HG03039 (cell line): Measurements from ENCODE around the gene HRK.

ENCODE experiments used
- ATAC-seq: cut with Tn5 transposase; IDR thresholded peaks from one replicate; pipeline ENCODE4 v1.9.1; 2021; ENCODE audit warnings: mild to moderate bottlenecking, moderate library complexity; ENCODE audit not compliant: unreplicated experiment

HRK gene

DNA sequence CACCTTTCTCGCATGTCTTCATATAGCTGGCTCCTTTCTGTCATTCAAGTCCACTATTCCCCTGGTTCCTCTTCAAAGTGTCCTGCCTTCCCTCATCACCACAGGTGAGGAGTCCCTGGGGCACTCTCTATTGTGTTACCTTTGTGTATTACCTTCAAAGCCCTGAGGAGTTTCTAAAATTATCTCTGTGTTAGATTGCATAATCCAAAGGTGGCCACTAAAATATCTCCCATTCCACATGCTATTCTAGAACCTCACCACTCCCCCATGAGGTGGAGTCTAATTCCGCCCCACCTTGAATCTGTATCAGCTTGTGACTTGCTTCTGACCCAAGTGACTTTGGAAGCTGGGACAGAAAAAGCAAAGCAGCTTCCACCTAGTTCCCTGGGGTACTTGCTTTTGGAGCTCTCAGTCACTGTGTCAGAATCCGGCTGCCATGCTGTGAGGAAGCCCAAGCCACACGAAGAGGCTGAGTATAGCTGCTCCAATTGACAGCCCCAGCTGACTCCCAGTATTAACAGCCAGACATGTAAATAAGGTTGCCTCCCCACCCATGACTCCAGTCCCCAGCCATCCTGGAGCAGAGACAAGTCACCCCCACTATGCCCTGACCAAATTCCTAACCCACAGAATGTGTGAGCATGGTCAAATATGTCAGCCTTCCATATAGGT lies 6.8 kb downstream of the HRK start:
- ATAC-seq: no peak

GRCh38 chr12:116870306-116870705 lies 10.9 kb downstream of the HRK start:
- ATAC-seq: no peak

GRCh38 chr12:116867523-116867922 lies 13.7 kb downstream of the HRK start:
- no peak for ATAC-seq

- ATAC-seq: no peak
These were observed 16.7 kb downstream of the HRK start for GRCh38 chr12:116864371-116865160.

DNA sequence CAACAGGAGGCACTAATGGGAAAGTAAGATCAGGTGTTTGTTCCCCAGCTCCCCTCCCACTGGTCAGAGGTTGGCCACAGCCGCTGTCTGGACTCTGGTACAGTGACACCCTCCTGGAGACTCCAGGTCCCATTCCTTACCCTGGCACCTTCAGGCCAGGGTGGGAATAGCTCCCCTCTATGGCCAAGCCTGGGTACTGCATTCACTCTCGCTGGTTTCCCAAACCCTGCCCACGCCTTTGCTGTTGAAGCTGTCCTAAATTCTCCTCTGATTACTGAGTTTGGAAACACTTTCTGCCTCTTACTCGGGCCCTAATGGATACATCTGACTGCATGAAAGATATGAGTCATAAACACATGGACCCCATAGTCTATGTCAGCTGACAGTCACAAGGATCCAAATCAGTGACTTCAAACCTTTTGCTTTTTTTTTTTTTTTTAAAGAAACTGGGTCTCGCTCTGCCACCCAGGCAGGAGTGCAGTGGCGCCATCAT lies 17.9 kb downstream of the HRK start:
- no peak for ATAC-seq

DNA sequence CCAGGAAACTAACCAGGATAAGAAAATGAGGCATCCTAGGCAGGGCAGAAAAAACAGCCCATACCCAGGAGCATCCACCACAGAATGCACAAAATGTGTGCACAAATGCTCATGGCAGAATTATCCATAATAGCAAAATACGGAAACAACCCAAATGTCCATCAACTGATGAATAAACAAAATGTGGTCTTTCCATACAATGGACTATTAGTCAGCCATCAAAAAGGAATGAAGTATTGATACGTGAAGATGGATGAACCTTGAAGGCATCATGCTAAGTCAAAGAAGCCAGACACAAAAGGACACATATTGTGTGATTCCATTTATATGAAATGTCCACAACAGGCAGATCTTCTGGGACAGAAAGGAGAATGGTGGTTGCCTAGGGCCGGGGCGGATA lies 19.1 kb downstream of the HRK start:
- no peak for ATAC-seq

GRCh38 chr12:116861320-116861719 lies 19.9 kb downstream of the HRK start:
- ATAC-seq: peak; percentile 76

DNA sequence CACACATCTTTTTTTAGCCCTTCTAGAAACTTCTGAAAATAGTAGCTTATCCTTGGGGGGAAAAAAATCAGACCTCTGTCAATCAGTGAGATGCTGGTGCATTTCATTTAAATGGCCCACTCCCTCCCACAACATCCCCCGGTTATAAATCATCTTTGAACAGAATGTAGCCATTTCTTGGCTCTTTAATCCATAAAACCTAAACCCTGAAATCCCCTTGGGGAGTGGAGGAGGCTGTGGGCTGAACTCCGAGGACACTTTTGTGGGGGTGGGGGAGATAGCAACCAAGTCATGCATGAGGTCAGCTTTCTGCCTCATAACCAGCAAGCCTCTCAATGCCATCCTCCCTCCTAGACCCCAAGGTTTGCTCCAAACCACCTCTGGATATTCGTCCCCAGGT lies 21.0 kb downstream of the HRK start:
- no peak for ATAC-seq

DNA sequence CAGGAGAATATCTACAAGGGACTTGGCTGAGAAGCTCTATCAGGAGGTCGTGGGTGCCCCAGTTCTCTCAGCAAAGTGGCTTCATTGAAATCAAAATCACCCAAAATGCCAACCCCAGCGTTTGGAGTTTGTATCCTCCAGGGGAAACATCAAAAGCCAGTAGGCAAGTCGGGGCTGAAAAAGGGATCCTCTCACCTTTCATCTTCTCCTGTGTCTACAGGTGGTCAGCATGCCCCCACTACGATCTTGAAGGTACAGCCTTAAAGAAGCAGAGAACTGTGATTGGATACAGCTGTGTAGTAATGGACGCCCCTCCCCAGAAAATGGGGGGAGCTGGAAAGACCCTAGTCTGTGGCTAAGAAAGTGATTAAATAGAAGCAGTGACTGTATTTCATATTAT lies 22.2 kb downstream of the HRK start:
- ATAC-seq: no peak

DNA sequence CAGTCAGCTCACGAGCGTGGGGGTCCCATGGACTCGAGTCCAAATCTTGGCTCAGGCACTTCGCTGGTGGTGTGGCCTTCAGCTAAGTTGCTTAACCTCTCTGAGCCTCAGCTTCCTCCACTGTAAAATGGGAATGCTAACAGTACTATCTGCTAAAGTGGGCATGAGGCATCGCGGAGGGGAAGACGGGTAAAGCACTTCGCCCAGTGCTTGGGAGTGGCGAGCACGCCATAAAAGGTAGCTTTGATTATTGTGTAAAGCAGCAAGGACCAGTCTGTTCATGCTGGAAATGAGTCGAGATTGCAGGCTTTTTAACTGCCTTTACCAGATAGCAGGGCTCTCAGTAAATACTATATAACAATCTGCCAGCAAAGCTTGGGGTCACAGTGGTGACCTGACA lies 24.5 kb downstream of the HRK start:
- ATAC-seq: no peak

- ATAC-seq: no peak
These were observed 25.3 kb downstream of the HRK start for GRCh38 chr12:116855744-116856470.

- ATAC-seq: no peak
These were observed 27.7 kb downstream of the HRK start for GRCh38 chr12:116853507-116853906.

GRCh38 chr12:116852303-116852702 lies 28.9 kb downstream of the HRK start:
- no peak for ATAC-seq

DNA sequence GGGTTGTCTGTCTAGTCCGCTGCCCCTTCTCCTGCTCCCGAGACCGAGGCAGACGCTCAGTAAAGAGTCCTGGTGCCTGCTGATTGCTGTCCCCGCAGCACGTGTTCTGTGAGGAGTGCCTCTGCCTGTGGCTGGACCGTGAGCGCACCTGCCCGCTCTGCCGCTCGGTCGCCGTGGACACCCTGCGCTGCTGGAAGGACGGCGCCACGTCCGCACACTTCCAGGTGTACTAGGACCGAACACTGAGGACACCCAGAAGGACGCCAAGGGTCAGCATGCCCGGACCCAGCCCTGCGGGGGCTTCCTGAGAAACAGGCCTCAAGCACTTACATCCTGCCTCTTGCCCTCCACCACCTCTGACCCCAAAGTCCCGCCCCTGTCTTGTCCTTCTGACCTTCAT lies 32.0 kb downstream of the HRK start:
- no peak for ATAC-seq

DNA sequence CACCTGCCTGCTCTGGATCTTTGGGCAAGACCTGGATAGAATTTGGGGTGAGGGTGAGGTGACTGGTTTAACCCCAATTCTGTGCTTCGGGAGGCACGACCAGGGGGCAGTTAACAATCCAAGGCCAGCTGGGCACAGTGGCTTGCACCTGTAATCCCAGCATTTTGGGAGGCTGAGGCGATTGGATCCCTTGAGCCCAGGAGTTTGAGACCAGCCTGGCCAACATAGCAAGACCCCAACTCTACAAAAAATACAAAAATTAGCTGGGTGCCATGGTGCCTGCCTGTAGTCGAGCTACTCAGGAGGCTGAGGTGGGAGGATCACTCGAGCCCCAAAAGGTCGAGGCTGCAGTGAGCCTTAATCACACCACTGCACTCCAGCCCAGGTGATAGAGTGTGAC lies 38.2 kb downstream of the HRK start:
- no peak for ATAC-seq

DNA sequence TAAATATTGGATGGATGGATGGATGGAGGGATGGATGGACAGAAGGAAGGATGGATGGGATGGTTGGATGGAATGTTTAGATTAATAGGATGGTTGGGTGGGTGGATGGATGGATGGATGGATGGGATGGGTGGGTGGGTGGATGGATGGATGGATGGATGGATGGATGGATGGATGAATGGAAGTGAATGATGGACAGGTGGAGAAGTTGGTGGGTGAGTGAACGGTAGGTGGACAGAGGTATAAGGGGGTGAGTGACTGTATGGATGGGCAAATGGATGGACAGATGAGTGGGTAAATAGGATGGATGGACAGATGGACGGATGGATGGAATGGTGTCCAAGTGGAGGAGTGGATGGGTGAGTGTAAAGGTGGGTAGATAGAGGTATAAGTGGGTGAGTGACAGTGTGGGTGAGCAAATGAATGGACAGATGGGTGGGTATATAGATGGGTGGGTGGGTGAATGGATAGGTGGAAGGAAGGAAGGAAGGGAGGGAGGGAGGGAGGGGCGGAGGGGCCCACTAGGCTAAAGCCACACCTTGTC lies 41.9 kb downstream of the HRK start:
- no peak for ATAC-seq

DNA sequence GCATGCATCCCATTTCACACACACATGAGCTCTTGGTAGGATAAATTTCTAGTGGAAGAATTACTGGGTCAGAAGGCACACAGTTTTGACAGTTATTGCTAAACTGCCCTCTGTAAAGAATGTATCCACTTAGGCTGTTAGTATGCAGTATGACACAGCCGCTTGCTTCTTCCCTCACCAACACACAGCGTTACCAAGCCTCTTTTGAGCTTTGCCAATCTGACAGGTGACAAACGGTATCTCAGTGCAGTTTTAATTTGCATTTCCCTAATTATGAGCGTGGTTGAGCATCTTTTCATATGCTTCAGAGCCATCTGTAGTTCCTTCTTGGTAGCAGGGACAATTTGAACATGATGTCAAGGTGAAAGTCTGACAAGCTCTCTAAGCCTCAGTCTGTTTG lies 42.9 kb downstream of the HRK start:
- no peak for ATAC-seq

DNA sequence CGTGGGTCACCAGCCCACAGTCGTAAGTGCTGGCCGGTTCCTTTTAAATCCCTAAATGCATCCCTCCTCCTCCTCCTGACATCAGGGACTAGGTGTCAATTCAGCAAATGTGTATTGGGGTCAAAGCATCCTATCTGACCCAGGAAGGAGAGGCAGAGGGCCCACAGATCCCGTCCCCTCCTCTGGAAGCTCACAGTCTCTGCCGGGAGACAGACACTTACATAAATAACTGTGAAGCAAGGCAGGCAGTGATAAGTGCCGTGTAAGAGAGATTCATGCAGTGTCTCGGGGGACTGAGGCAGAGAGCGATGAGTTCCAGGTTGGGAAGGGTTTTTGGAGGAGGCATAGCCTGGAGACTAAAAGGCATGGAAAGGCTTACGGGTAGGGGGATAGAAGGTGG lies 44.1 kb downstream of the HRK start:
- ATAC-seq: no peak

GRCh38 chr12:116835484-116835883 lies 45.8 kb downstream of the HRK start:
- ATAC-seq: no peak

GRCh38 chr12:116833474-116833873 lies 47.8 kb downstream of the HRK start:
- ATAC-seq: no peak

DNA sequence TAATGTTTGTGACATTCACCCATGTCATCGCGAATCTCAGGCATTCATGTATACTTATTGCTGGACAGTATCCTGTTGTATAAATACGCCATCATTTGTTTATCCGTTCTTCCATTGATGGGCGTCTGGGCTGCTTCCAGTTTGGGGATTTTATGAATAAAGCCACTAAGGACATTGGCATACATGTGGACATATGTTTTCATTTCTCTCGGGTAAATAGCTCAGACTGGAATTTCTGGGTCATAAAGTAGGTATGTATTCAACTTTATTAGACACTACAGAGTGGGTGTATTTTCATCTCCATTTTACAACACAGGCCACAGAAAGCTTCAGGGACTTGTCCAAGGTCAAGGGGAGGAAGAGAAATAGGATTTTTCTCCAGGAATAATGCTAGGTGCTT lies 48.9 kb downstream of the HRK start:
- no peak for ATAC-seq

DNA sequence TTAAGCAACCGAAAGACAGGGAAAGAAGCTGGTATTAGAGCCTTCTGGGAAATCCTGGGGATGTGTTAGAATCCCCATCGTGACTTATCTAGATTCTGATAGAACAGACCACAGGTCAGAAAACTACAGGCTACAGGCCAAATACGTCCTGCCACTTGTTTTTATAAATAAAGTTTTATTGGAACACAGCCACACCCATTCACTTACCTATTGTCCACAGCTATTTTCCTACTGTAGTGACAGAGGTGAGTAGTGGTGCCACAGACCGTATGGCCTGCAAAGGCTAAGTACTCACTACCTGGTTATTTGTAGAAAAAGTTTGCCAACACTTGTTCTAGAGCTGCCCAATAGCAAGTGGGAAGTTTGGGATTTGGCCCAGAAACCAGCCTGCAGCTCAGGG lies 53.8 kb downstream of the HRK start:
- ATAC-seq: no peak
